Putamen (tissue), 1 donor: Measurements from ENCODE around the gene CYB561D2.

Source experiments
- DNase-seq: peaks from one replicate; pipeline ENCODE4 v3.0.0-alpha.2; 2016; ENCODE audit warnings: low spot score

The CYB561D2 gene

GRCh38 chr3:50392101-50392715 is 41.5 kb downstream of the CYB561D2 start:
- no peak for DNase-seq

- no peak for DNase-seq
Observed at GRCh38 chr3:50393061-50393460, 42.4 kb downstream of the CYB561D2 start.

- no peak for DNase-seq
Observed at GRCh38 chr3:50395070-50395860, 44.6 kb downstream of the CYB561D2 start.

GRCh38 chr3:50396502-50396901 is 45.8 kb downstream of the CYB561D2 start:
- DNase-seq: no peak

- no peak for DNase-seq
Observed at GRCh38 chr3:50401978-50402595, 51.4 kb downstream of the CYB561D2 start.
